Fibroblast of mammary gland (primary cell): ENCODE data around the gene ABHD4.

Source experiments
- DNase-seq: peaks from one replicate; pipeline ENCODE4 v3.0.0-alpha.2; 2010; ENCODE audit warnings: low read depth
- H3K4me3 ChIP-seq: 2 replicates; pipeline ENCODE4 v1.5.1; 2011; ENCODE audit warnings: low read depth, mild to moderate bottlenecking, low read length, moderate library complexity; ENCODE audit not compliant: control insufficient read depth
- TF ChIP-seq, protein P1 (sequence below): conservative IDR thresholded peaks from 2 replicates; pipeline ENCODE4 v1.5.1; 2011; ENCODE audit warnings: low read depth, low read length, inconsistent platforms; ENCODE audit not compliant: control insufficient read depth, insufficient read depth

Gene ABHD4

DNA sequence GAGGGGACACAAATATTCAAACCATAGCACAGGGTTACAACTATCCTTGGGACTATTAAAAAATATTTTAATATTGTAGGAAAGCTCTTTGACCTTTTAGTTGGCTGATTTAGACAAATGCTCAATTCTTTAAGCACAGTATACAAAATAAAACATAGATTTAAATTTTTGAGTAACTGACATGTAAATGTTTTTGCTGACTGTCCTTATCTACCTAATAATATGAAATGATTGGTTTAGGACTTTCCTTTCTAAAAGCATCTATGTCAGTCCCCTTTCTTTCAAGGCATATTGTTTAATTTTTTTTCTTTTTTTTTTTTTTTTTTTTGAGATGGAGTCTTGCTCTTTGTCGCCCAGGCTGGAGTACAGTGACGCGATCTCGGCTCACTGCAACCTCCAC is 62.6 kb downstream of the ABHD4 start:
- no peak overlapping the region for H3K4me3 ChIP-seq
- TF ChIP-seq, protein P1, sequence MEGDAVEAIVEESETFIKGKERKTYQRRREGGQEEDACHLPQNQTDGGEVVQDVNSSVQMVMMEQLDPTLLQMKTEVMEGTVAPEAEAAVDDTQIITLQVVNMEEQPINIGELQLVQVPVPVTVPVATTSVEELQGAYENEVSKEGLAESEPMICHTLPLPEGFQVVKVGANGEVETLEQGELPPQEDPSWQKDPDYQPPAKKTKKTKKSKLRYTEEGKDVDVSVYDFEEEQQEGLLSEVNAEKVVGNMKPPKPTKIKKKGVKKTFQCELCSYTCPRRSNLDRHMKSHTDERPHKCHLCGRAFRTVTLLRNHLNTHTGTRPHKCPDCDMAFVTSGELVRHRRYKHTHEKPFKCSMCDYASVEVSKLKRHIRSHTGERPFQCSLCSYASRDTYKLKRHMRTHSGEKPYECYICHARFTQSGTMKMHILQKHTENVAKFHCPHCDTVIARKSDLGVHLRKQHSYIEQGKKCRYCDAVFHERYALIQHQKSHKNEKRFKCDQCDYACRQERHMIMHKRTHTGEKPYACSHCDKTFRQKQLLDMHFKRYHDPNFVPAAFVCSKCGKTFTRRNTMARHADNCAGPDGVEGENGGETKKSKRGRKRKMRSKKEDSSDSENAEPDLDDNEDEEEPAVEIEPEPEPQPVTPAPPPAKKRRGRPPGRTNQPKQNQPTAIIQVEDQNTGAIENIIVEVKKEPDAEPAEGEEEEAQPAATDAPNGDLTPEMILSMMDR, result no peak
- DNase-seq, result no peak
